ENCODE results near the gene BBIP1.
A peak's percentile ranks its signal among the peaks of the same experiment; 100 is the strongest.
"Not testable (repeated sequence)": the region's sequence is repeated elsewhere in the genome, so short reads cannot be mapped to it uniquely, and the experiment has no call there.

Gene BBIP1

DNA sequence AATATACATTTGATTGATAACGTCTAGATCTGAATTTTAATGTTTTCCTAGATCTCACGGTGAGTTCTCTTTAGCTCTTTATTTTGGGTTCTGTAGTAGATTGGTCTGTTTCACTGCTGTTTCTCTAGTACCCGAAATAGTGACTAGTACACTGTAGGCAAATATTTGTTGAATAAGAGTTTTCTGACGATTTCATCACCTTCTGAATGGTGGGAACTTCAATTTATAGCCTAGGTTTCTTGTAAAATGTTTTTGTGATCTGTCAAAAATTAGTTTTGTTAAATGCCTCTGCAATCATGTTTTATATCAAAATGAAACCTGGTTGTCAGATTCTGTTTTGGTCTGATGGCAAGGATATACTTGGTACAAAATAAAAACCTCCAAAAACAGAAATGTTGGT lies 37.1 kb downstream of the BBIP1 start:
- no peak for DNase-seq

DNA sequence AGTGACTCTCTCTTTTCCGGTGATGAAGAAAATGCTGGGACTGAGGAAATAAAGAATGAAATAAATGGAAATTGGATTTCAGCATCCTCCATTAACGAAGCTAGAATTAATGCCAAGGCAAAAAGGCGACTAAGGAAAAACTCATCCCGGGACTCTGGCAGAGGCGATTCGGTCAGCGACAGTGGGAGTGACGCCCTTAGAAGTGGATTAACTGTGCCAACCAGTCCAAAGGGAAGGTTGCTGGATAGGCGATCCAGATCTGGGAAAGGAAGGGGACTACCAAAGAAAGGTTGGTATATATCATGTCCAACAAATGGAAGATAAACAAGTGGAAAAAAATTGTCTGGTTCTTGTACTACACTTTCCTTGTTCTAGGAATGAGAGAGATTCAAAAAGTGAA lies 37.7 kb downstream of the BBIP1 start:
- no peak for DNase-seq

DNA sequence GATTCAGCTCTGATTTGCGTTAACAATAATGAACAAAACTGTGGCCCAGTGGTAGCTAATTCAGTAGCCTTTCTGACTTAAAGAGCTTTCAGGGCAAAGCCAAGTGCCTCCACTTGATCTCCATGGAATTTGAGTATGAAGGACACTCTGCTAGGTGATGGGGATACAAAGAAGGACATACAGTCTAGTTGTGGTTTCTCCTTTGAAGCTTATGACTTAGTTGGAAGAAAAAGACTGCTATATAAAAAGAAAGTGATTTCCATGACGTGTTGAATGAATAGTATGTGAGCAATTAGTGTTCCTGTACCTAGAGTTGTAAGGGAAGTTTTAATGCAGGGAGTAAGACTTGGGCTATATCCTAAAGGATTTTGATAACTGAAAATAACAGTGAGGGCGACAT lies 39.0 kb downstream of the BBIP1 start:
- no peak for DNase-seq

DNA sequence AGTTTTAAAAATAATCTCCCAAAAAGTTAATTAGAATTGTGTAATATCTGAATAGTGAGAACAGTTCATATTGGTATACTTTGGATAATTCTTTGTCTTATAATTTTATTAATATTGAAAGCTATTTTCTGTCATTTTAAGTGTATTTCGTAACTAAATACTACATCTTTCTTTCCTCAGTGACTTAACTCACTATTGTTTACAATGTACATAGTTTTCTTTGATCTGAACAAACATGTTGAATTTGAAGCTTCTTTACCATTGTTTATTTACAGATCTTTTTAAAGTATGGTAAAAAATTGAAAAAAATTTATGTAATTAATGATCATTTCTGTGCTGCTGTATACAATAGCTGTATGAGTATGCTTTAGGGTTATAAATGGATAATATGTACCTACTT lies 42.2 kb downstream of the BBIP1 start:
- DNase-seq: no peak

DNA sequence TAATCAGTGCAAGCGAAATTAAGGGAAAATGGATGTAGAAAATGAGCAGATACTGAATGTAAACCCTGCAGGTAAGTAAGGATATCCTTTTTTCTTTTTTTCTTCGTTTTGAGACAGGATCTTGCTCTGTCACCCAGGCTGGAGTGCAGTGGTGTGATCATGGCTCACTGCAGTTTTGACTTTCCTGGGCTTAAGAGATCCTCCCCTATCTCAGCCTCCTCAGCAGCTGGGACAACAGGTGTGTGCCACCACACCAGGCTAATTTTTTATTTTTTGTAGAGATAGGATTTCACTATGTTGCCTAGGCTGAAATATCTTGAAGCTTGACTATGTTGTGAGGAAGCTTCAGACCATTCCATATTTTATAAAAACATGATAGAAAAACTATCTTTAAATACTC lies 43.0 kb downstream of the BBIP1 start:
- DNase-seq: no peak

DNA sequence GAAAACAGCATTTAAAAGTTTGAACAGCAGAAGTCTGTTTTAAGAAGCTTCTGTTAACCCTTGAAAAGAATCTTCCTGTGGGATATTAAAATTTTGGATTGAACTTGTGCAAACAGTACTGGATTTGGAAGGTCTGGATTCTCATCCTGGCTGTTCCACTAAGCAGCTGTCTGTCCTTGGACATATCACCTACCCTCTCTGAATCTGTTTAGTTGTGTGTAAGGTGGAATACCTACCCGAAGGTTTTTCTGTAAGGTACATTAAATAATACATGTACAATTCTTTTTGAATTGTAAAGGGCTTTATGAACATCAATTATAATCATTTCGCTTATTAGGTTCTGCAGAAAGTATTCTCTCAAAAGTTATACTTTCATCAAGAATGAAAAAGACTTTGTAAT lies 45.0 kb downstream of the BBIP1 start:
- DNase-seq: no peak

DNA sequence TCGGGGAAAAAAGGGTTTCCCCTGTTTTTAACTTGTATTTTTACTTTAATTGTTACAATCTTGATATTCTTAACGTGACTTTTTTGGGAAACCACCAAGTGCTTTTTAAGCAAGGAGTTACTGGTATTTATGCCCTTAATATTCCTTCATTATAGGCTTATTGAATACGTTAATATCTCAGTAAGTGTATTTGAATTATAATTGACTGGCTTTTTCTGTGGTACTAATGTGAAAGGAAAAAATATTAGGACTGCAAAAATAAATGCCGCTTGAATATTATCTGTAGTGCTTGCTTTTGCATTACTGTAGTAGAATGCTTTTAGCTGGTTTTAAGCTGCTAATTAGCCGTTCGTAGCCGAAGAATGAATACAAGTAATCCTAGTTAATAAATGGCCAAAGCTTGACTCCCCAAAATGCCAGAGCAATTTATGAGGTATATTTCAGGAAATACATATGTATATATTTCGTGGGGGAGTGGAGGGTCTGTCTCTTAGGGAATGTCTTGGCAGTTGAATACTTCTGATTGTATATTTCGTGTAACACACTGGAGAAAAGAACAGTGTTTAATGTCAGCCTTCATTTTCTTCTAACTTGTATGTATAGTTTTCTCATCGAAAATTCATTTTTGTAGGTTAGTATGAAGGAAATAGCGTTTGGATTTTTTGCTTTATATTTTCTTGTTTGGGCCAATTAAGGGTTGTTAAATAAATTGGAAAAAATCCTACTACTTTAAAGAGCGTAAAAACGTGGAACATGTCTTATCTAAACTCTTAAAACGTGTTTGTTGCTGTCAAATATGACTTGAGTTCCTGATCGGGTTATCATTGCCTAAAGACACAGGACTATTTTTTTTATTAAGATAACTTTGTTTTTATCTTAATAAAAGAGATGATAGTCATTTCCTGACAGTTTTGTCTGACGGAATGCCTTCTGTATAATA lies 45.7 kb downstream of the BBIP1 start:
- peak in 1 of 2 experiments; percentile 10 for DNase-seq

DNA sequence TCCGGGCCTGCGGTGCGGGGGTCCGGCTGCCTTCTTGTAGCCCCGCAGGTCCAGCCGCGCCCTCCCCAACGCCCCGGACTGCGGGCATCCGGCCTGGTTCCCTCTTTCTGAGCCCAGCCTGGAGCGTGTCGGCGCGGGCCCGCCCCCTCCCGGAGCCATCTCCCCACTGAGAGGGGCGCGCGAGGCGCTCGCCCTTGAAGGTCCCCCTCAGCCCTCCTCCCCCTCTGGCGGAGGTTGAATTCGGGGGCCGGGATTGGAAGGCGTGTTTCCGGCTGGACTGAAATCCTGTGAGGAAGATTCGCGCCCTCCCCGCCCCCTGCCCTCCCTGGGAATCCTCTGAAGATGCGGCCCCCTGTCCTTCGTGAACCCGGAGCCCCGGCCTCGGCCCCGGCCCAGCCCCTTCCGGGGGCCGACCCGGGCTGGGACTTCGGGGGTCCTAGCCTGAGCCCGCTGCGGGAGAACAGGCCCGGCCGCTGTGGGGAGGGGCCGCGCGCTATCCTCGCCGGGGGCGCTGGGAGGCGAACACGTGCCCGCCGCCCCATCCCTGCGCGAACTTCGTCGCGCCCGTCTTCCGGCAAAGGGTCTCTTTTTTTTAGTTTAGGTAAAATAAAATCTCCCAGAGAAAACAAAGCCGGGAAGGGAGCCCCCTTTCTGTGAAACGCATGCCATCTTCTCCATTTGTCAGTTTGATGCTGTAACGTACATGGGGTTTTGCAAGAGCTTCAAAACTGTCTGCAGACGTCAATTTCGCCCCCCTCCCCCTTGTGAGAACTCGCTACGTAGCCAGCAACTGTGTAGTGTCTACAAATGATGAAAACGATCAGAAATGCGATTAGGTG lies 46.6 kb downstream of the BBIP1 start:
- peak; percentile 60 to 82 for DNase-seq

DNA sequence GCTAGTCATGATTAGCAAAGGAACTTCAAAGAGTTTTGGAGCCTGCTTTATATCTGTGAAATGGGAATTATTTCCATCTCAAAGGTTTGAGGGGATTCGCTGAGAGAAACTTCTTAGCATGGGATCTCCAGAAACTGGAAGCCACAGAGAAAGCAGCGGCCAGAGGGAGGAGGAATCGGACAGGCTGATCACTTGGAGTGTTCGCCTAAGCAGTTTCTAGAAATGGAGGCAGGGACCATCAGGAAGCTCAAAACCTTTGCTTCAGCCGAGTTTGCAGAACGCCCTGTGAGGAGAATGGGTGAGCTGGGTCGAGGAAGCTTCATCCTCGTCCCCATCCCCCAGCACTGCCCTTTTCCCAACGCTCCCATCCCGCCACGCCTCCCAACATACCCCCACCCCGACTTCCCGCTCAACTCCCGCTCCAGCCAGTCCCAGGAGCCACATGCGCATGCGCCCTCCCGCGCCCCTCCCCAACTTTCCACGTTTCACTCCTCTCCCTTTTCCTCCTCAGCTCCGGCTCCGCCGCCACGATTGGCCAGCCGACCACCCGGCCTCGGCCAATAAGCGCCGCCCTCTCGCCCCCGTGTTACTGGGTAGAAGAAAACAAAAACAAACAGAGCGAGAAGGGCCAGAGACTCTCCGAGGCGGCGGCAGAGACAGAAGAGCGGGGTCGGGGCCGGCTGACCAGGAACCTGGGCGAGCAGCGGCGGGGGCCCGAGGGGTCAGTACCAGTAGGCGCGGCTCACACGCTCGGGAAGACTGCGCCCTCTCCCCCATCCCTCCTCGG lies 47.5 kb downstream of the BBIP1 start, which contains the start of gene PDCD4:
TSS of gene PDCD4 (plus strand) at position 631 of the 787 bp plus-strand sequence. CDS start 4,100 bp downstream, outside the sequence.
- DNase-seq: peak; percentile 79 to 90

DNA sequence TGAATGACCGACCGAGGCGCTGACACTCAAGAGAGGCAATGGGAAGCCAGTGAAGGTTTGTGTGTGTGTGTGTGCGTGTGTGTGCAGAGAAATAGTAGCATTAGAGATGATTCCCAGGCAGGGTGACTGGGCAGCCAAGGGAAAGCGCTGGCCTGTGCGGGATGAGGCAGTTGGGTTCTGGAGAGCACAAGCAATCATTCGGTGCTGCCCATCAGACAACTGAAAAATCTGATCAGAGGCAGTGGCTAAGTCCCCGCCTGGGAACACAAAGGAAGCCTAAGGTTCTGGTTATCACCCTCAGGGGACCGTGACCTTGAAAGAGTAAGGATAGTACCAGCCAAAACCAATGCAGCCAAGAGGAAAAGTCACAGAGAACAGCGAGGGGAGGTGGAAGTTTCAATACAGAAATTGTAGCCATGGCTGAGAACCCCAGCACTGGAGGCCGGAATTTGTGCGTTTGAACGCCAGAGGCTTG lies 48.1 kb downstream of the BBIP1 start:
- no peak for DNase-seq

DNA sequence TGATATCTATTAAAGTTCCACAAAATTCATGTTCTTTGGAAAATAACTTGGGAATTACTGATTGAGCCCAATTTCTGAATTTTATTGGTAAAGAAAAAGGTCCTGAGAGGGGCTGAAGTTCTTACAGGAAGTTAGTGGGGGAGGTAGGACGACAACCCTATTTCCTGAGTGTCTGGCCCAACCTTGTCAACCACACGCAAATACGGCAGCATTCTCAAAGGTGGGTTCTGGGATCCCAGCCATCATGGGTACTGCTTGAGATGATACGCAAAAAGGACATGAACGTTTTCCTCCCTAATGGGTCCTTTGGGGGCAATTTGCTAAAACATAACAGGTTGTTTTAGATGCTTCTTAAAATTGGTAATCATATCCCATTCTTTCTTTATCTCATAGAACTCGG lies 50.0 kb downstream of the BBIP1 start:
- DNase-seq: no peak

DNA sequence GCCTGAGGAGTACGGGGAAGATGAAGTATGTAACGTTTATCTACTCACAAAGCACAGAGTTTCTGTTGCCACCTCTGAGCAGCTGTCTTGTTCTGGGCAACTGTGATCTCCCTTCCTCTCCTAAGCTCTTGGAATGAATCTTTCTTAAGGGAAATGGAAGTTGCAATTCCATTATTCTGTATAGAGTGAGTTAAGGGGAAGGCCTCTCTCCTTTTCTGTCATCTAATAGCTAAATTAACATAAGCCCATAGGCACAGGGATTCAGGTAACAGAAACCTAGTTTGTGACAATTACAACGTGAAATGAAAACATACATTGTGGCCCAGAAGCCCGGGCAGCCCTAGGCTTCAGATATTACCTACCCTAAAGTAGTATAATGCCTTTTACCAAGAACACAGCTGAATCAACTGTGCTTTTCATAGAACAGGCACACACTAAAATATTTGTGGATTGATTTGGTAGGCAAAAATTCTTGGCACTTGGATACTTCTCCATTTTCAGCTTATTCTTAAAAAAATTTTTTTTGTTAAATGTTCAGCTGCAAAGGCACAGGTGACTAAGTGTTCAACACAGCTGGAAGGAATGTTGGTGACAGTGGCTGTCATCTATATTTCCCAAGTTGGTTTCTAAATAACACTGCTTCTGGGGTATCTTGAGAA lies 51.0 kb downstream of the BBIP1 start:
- no peak for DNase-seq

DNA sequence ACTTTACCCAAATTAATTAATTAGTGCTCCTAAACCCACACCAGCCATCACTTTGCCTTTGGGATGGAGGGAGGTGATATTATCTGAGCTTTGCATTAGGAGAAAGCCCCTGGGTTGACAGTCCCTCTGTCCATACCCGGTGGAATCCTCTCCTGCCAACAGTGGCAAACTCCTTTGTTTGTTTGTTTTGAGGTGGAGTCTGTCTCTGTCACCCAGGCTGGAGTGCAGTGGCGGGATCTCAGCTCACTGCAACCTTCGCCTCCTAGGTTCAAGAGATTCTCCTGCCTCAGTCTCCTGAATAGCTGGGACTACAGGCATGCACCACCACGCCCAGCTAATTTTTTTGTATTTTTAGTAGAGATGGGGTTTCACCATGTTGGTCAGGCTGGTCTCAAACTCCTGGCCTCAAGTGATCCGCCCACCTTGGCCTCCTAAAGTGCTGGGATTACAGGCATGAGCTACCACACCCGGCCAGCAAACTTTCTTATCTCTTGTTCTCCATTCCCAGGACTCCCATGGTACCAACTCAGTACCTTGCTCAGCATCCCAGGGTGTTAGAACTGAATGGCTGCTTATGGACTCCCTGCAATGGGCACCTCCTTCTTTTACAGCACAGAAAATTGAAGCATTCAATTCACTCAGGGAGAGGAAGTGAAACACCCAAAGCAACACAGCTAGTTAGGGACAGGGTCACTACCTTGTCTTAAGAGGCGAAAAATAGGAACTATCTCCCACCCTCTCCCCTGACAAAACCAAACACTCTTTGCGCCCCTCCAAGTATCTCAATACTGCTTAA lies 51.8 kb downstream of the BBIP1 start:
- not testable (repeated sequence) for DNase-seq

DNA sequence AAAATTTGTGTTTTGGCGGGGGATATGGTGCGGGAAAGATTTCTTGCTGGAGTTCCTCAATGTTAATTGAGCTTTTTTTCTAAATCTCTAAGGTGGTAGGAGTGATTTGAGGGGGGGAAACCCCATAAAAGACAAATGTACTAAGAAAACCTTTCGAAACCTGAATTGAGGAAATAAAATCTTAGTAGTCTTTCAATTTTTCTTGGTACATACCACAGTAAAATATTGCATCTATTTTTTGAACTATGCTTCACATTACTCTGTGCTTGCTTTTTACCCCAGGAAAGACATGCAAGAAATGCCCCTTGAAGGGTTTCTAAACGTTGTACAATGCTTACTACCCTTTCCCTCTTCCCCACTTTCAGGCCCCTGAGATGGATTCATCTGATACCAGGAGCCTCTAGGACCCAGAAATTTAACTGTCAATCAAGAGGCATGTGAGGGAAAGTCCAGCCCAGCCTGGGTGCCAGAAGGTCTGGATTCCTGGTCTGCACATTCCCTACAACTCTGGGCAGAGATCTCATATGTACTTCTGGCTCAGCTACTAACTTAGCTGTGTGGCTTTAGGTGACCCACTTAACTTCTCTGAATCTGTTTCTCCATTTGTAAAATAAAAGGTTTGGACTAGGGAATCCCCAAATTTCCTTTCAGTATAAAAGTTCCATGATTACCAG lies 53.0 kb downstream of the BBIP1 start:
- DNase-seq: no peak

DNA sequence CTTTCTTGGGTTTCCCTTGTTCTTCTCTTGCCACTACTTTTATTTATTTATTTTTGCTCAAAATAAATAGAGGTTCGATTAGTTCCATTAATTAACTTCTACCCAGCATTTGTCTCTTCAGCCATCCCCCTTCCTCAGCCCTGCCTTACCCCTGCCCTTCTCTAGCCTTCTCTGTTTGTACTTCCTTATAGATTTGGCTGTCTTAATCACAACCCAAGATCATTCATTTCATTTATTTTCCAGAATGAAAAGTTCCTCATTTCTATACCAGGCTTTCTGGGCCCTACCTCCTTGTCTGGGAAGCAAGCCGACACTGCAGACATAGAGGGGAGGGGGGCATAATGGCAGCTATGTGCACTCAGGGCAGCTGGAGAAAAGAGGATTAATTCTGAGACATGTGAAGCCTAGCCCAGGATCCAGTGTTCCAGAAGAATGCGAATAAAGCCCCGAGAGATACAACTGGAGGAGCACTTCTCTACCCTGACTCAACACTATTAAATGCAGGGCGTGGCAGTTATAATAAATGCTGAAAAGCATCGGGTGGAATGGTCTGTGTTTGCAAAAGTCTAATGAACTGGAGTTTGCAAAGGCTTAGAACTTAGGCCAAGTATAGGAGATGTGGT lies 53.7 kb downstream of the BBIP1 start:
- peak; percentile 26 to 60 for DNase-seq

DNA sequence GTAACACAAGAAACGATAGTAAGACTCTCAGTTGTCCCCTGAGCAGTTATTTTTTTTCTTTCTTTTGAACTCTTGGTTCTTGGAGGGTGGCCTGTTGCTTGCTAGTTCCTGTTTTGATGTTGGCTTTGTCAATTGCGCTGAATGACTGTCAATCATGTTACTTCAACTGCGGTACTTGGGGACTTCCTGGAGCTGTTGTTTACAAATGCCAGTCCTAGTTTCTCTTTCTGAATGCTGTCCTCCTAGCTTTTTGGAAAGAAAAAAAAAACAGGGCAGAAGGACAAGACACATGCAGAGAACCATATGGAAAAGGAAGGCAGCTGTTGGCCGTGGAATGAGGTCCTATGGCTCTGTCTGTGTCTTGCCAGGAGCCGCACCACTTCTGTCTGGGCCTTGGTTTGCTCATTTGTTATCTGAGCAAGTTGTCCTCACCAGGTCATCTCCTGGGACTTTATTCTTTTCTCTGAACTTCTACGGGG lies 54.3 kb downstream of the BBIP1 start:
- DNase-seq: no peak

DNA sequence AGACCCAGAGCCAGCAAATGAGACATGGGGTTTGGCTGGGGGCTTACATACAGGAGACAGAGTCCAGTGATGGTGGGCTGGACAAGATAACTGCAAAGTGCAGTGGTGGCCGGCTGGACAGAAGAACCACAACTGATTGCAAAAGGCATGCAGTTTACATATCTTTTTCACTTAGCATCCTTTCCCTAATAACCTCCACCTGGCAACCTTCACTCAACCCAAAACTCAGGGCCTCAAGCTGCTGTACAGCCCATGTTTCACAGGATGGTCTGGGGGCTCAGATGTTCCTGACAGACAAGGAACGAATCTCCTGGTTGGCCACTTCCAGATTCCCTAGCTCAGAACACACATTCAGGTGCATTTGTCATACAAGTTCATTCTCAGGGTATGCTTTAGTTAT lies 55.0 kb downstream of the BBIP1 start:
- no peak for DNase-seq

DNA sequence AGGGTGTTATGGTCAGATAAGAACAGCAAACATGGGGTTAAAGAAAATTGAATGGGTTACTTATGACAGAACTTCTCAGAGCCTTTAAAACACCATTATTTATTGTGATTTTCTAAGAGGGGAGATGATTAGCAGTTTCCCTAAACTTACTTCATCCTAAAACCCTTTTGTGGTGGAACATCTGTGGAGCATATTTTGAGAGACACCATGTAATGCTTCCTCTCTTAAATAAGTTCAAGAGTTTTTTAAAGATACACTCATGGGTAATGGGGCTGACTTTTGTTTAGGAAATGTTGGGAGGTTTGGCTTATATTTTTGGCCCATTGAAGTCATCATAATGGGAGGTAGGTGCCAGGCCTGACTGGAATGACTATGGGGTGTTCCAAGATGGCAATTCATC lies 55.6 kb downstream of the BBIP1 start:
- DNase-seq: no peak

DNA sequence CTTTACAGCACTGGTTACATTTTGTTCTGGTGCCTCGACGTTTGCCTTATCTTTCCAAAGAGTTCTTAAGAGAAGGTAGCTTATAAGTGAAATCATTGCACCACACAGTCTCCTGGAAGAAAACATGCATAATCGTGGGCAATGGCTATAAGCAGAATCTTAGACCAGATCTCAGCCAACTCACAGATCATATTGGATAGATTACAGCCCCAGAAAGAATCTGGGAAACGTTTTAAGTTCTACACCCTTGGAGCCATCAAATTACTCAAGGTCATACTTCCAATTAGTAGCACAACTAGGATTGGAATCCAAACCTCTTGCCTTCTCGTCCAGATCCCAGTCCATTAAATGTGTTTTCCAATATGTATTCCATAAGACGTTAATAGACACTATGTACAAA lies 56.0 kb downstream of the BBIP1 start:
- DNase-seq: no peak

Measured in NCI-H524 (cell line).